OCI-LY7 (cell line): ENCODE results near the gene MCTP2.

Experiments used
- EZH2phosphoT487 ChIP-seq: fragments of 200-600 bp; sonication (generic); IDR thresholded peaks from 2 replicates; pipeline ENCODE4 v1.6.1; 2018; ENCODE audit warnings: low read depth, borderline replicate concordance, mild to moderate bottlenecking, mixed run types, antibody characterized with exemption, low read length, moderate library complexity, mixed read lengths
- TF ChIP-seq, protein P1 (sequence below): fragments of 200-600 bp; sonication (generic); conservative IDR thresholded peaks from 2 replicates; pipeline ENCODE4 v1.5.1; 2014; ENCODE audit warnings: mild to moderate bottlenecking, antibody characterized with exemption, low read length, moderate library complexity, mixed read lengths

GRCh38 chr15:94323076-94323475 lies 91.7 kb downstream of the MCTP2 start:
- no peak for TF ChIP-seq EZH2phosphoT487
- TF ChIP-seq, protein P1, sequence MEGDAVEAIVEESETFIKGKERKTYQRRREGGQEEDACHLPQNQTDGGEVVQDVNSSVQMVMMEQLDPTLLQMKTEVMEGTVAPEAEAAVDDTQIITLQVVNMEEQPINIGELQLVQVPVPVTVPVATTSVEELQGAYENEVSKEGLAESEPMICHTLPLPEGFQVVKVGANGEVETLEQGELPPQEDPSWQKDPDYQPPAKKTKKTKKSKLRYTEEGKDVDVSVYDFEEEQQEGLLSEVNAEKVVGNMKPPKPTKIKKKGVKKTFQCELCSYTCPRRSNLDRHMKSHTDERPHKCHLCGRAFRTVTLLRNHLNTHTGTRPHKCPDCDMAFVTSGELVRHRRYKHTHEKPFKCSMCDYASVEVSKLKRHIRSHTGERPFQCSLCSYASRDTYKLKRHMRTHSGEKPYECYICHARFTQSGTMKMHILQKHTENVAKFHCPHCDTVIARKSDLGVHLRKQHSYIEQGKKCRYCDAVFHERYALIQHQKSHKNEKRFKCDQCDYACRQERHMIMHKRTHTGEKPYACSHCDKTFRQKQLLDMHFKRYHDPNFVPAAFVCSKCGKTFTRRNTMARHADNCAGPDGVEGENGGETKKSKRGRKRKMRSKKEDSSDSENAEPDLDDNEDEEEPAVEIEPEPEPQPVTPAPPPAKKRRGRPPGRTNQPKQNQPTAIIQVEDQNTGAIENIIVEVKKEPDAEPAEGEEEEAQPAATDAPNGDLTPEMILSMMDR = no peak
